GM11168 (cell line): Measurements from ENCODE around the gene ARID1B.

ENCODE experiments used
- in situ Hi-C: fragments of 300-500 bp; cut with MboI; formaldehyde crosslinking; loops from one replicate; pipeline ENCODE4 v1.12.0; 2022; ENCODE audit warnings: low sequenced_read_pairs; ENCODE audit not compliant: unreplicated experiment

Gene ARID1B

DNA sequence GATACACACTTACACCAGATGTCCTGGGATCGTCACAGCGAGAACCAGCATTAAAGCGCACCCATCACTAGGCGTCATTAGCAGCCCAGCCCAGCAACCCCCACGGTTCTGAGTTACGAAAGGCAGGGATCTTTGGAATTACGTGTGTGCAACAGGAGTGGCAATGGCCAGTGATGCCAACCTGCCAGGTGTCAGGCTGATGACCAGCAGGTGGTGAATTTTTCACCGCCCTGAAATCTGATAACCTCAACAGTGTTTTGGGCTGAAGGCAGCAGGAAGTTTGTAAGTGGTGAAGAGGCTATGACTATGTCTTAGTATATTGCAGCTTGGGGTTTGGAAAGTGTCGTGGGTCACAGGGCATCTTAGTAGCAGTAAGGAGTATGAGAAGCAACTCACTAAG lies 380.1 kb downstream of the ARID1B start:
- in situ Hi-C loops = no loop called here

DNA sequence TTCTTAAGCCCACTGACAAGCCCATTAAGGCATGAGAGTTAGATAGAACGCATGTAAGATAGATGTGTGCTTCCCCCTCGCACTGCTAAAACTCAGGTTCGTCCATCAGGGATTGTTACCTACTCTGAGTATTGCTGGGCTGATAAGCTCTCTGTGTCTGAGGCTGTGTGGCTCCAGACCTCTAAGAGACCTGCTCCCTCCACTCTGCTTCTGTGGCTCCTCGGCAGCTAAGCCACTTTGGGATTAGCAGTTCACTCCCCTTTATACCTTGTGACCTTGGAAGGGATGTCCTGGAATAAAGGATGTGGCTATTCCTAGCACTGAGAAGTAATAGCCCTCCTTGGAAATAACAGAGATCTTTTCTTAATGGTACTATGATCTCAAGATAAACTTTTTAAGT lies 381.3 kb downstream of the ARID1B start:
- in situ Hi-C loops = no loop called here

GRCh38 chr6:157158897-157159296 lies 381.7 kb downstream of the ARID1B start:
- in situ Hi-C loops = no loop called here

GRCh38 chr6:157159348-157159747 lies 382.2 kb downstream of the ARID1B start:
- in situ Hi-C loops = no loop called here

- in situ Hi-C loops = no loop called here
Measured at GRCh38 chr6:157161912-157162311, 384.7 kb downstream of the ARID1B start.

DNA sequence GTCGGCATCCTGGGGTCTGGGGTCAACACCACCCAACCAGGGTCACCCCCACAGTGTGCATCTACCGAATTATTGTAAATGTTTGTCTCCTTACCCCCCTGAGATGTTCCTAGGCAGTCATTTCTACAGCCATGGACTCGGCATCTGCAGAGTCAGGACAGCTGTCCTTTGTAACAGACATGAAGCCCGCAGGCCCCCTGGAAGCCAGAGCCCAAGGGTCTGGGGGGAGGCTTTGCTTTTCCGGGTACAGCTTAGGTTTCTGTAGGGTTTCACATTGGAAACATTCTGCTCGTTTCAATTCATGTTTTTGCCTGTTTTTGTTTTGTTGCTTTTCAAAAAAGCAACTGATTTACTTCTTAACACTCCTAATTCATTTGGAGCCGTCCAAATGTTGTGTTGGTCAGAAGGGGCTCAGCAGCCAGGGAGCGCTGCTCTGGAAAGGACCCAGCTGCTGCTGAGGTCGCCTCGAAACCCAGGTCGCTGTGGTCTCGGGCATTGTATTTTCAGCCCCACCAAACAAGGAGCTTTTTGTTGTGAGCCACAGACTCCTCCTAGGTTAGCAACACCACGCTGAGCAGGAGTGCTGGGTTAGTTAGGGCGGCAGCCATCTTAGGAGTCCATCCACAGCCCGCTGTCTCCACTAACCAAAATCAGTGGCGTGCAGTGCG lies 385.7 kb downstream of the ARID1B start:
- in situ Hi-C loops = no loop called here

GRCh38 chr6:157163434-157164159 lies 386.4 kb downstream of the ARID1B start:
- in situ Hi-C loops = no loop called here

GRCh38 chr6:157164972-157165371 lies 387.8 kb downstream of the ARID1B start:
- in situ Hi-C loops = no loop called here

DNA sequence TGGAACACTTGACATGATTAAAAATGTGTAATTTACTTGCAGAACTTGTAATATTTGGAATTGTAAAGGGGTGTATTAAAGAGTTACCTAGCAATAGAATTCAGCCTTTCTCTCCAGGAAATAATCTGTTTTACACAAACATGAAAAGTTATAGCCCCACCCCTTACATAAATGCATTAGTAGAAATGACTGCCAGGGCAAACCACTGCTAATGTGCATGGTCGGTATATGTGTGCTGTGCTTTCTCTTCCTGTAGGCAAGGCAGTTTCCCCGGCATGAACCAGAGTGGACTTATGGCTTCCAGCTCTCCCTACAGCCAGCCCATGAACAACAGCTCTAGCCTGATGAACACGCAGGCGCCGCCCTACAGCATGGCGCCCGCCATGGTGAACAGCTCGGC lies 389.6 kb downstream of the ARID1B start:
- in situ Hi-C loops = no loop called here

- in situ Hi-C loops = no loop called here
Measured at GRCh38 chr6:157167837-157168236, 390.7 kb downstream of the ARID1B start.

DNA sequence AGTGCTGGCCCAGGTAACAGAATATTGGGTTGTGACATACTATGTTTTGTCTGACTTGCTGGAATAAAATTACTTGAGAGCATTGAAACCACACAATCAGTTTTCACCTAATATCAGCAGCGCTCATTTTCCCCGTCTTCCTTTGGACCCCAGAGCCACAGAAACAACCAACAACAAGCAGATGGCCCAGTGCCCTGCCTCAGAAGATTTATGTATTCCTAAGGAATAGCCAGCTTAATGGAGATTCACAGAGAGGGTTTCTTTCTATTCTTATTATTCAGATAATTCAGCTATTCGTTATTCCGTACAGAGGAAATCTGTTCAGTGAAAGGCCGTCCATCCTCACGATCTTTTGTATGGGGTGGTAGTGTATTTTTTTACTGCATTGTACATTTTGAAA lies 391.3 kb downstream of the ARID1B start:
- in situ Hi-C loops = no loop called here

GRCh38 chr6:157169226-157169625 lies 392.0 kb downstream of the ARID1B start:
- in situ Hi-C loops = no loop called here

- in situ Hi-C loops = no loop called here
Measured at GRCh38 chr6:157169656-157170055, 392.5 kb downstream of the ARID1B start.

DNA sequence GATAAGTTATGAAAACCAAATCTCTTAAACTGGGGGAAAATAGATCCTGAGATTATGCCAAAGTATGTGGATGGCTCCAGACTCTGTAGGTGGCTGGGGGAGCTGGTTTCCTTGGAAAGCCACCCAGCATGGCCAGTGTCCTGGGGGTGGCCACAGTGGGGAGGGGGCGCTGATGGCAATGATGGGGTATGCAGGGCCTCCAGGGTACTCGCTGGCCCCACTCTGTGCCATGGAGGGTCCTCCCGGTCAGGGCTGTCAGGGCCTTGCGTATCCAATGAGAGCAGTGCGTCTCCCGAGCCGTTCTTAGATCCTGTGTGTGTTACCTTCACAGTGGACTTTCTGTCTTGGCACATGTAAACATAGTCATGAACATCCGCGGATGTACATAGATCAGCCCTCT lies 393.4 kb downstream of the ARID1B start:
- in situ Hi-C loops = no loop called here

DNA sequence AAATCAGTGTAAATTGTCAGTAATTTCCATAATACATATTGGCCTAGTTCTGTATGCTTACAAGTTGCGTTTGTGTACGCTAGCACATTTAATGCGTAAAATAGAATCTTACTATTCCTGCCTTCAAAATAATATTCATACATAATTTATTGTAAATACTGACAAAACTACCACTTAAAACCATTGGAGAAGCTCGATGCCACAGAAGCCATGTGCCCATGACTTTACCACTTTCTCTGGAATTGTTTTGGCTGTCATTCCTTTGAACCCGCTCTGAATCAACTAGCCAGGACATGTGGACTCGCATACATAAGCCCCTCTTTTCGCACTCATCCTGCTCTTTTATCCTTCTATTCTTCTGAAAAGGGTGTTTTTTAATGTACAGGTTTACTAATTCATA lies 394.6 kb downstream of the ARID1B start:
- in situ Hi-C loops = no loop called here

- in situ Hi-C loops = no loop called here
Measured at GRCh38 chr6:157172231-157172701, 395.1 kb downstream of the ARID1B start.

- in situ Hi-C loops = no loop called here
Measured at GRCh38 chr6:157172830-157173536, 395.8 kb downstream of the ARID1B start.

DNA sequence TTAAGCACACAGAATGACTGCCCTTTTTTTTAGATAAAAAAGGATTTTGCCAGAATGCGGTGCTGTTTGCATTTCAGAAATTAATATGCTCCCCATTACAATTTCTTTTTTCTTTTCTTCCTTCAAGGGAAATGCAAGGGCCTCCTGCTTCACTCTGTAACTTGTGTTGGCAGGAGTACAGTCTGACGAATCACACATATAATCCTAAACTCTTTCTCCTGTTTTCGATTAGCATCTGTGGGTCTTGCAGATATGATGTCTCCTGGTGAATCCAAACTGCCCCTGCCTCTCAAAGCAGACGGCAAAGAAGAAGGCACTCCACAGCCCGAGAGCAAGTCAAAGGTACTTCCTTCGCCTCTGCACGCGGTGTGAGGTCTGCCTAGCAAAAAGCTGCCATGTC lies 396.6 kb downstream of the ARID1B start:
- in situ Hi-C loops = no loop called here

DNA sequence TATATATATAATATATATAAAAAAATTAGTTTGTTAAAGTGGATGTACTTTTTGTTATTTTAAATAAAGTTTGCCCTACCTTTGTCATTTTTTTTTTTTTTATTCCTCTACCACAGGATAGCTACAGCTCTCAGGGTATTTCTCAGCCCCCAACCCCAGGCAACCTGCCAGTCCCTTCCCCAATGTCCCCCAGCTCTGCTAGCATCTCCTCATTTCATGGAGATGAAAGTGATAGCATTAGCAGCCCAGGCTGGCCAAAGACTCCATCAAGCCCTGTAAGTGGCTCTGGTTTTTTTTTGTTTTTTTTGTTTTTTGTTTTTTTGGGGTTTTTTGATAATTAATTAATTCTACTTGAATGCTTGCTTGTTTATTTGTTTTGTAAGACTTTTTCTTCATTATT lies 397.6 kb downstream of the ARID1B start:
- in situ Hi-C loops = no loop called here

GRCh38 chr6:157177731-157178336 lies 400.7 kb downstream of the ARID1B start:
- in situ Hi-C loops = no loop called here

DNA sequence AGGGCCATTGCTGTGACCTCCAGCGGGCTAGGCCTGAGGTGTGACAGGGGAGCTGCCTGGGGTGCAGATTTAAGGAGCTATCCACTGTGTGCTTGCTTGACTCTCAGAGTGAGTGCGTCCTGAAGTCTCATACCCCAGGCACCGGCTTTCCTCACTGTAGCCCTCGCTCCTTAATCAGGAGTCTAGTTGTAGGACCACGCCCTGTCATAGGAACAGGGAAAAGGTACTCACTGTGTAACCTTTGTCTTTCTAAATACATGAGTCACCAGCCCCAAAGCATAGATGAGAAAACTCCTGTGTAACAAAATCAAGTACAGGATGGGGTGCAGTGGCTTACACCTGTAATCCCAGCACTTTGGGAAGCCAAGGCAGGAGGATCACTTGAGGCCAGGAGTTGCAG lies 404.5 kb downstream of the ARID1B start:
- in situ Hi-C loops = no loop called here
